ENCODE results near the gene TGIF1. TPM values are rescaled to one million over a fixed set of nuclear protein-coding genes. Genes with fewer than 3 reads are reported as not detected.

TGIF1 gene
- total RNA-seq, 1 experiment from 2014 or later = 178 TPM

DNA sequence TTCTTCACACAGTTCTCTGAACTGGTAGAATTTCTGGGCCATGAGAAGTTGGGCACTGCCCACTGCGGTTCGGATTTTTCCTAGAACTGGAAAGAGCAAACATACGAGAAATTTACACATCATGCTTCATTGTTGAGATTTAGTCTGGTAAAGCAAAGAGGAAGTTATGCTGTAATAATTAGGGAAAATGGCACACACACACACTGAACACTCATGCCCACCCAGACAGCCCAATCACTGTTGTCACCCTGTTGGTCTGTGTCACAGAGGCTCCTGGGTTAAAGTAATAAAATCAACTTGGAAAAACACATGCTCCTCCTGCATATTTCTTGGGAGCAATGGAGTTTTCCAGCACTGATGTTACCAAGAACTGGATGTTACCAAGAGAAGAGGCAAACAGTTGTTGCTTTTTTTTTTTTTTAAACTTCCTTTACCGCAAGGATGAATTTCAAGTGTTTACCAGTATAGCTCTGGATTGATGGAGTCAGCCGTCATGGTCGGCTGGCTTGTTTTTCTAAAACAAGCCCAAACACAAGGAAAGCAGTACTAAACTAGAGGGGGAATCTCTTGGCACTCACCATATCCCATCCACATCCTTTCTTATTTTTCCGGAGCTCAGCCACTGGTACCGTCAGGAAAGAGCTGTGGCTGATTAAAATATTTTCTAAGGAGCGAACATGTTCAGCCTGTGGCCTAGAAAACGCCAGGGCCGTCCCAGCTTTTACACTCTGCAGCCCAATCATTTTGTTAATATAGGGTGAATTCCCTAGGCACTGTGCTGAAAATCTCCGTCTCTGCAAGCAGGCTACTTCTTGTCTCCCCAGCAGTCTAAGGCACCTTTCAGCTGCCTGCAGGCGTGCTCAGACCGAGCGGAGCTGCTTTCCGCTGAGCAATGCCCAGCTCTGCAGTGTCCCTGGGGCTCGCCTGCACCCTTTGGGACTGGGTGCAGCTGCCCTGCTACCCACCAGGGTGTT, 58.9 kb downstream of the TGIF1 start:
- DNase-seq (ENCODE audit: extremely low read depth, low read depth) = no peak

Other genes starting within 250 kb of the TGIF1 start
- gene MYOM1, start 230.2 kb upstream of the TGIF1 start, total RNA-seq (2014; rRNA removed; shearing (Covaris generic)) = 0.10 and 0.32 TPM in 2 replicates
- gene MYL12A, start 202.4 kb upstream of the TGIF1 start, total RNA-seq (2014; rRNA removed; shearing (Covaris generic)) = 644 and 647 TPM in 2 replicates
- 410 and 432 TPM in 2 replicates for gene MYL12B, start 188.0 kb upstream of the TGIF1 start, total RNA-seq (2014; rRNA removed; shearing (Covaris generic))

All from NCI-H460 (cell line).